Activated CD4-positive, CD25-positive, alpha-beta regulatory T cell treated with anti-CD3 and anti-CD28 coated beads, Interleukin-2, amount 50 U/mL, for 72 hours (primary cell): ENCODE measurements around the gene TRIP4.
"Not testable (repeated sequence)": the region's sequence is repeated elsewhere in the genome, so short reads cannot be mapped to it uniquely, and the experiment has no call there.

Experiments used
- DNase-seq: peaks from one replicate; pipeline ENCODE4 v3.0.0; 2021

TRIP4 gene

GRCh38 chr15:64383760-64384159, 3.9 kb upstream of the TRIP4 start:
- DNase-seq = no peak

GRCh38 chr15:64386291-64386690, 1.3 kb upstream of the TRIP4 start:
- DNase-seq = no peak

- no peak for DNase-seq
These were observed 1.4 kb downstream of the TRIP4 start for GRCh38 chr15:64389036-64389435.

GRCh38 chr15:64392471-64392870, 4.8 kb downstream of the TRIP4 start:
- DNase-seq = not testable (repeated sequence)

GRCh38 chr15:64396789-64397188, 9.2 kb downstream of the TRIP4 start:
- no peak for DNase-seq

GRCh38 chr15:64398575-64398974, 10.9 kb downstream of the TRIP4 start:
- no peak for DNase-seq

- no peak for DNase-seq
These were observed 12.9 kb downstream of the TRIP4 start for GRCh38 chr15:64400583-64400982.

GRCh38 chr15:64412216-64412615, 24.6 kb downstream of the TRIP4 start:
- DNase-seq = no peak

- DNase-seq = no peak
These were observed 35.1 kb downstream of the TRIP4 start for GRCh38 chr15:64422697-64423096.

- no peak for DNase-seq
These were observed 36.3 kb downstream of the TRIP4 start for GRCh38 chr15:64423970-64424369.

GRCh38 chr15:64425221-64425620, 37.6 kb downstream of the TRIP4 start:
- DNase-seq = no peak

GRCh38 chr15:64426845-64427465, 39.3 kb downstream of the TRIP4 start:
- no peak for DNase-seq

- DNase-seq = no peak
These were observed 41.8 kb downstream of the TRIP4 start for GRCh38 chr15:64429448-64429847.

GRCh38 chr15:64430000-64430735, 42.5 kb downstream of the TRIP4 start:
- DNase-seq = no peak

- no peak for DNase-seq
These were observed 50.3 kb downstream of the TRIP4 start for GRCh38 chr15:64437982-64438381.

- DNase-seq = no peak
These were observed 51.2 kb downstream of the TRIP4 start for GRCh38 chr15:64438653-64439447.

- no peak for DNase-seq
These were observed 54.2 kb downstream of the TRIP4 start for GRCh38 chr15:64441852-64442251.

- DNase-seq = no peak
These were observed 55.4 kb downstream of the TRIP4 start for GRCh38 chr15:64443016-64443415.

- DNase-seq = no peak
These were observed 56.3 kb downstream of the TRIP4 start for GRCh38 chr15:64443747-64444621.

GRCh38 chr15:64444836-64445235, 57.2 kb downstream of the TRIP4 start:
- no peak for DNase-seq

- no peak for DNase-seq
These were observed 60.1 kb downstream of the TRIP4 start for GRCh38 chr15:64447536-64448315.
